Thoracic aorta (tissue), 2 donors: ENCODE measurements around the gene PIEZO2. TPM values are rescaled to one million over a fixed set of nuclear protein-coding genes. Genes with fewer than 3 reads are reported as not detected.

Experiments
- ATAC-seq: fragments of 150-250 bp; one replicate; pipeline ENCODE4 v1.8.0; 2017; ENCODE audit warnings: low read depth; ENCODE audit not compliant: insufficient number of reproducible peaks, low FRiP score
- DNase-seq: peaks from one replicate; pipeline ENCODE4 v3.0.0-alpha.2; 2020; ENCODE audit warnings: low spot score
- H3K27ac ChIP-seq, 2 donors: fragments of 200-600 bp; sonication (generic); 1 replicate in 1 of 2; 2 replicates in 1 of 2; pipeline ENCODE4 v1.5.1; 2016; ENCODE audit warnings: mild to moderate bottlenecking in 2 of 2, moderate library complexity in 2 of 2
- H3K27me3 ChIP-seq: fragments of 200-600 bp; sonication (generic); replicated peaks from 2 replicates; pipeline ENCODE4 v1.6.0; 2016; ENCODE audit warnings: mild to moderate bottlenecking; ENCODE audit not compliant: insufficient read depth
- H3K36me3 ChIP-seq: fragments of 200-600 bp; sonication (generic); one replicate; pipeline ENCODE4 v1.5.1; 2016
- H3K4me1 ChIP-seq, 2 donors: fragments of 200-600 bp; sonication (generic); 1 replicate in 1 of 2; 2 replicates in 1 of 2; pipeline versions ENCODE4 v1.5.1 to v1.6.0; 2016; ENCODE audit warnings: low read depth in 2 of 2, mild to moderate bottlenecking in 1 of 2; ENCODE audit not compliant: control insufficient read depth in 1 of 2
- H3K4me3 ChIP-seq: fragments of 200-600 bp; sonication (generic); 2 replicates; pipeline ENCODE4 v1.5.1; 2016; ENCODE audit warnings: mild to moderate bottlenecking
- H3K9me3 ChIP-seq: fragments of 200-600 bp; sonication (generic); 2 replicates; pipeline ENCODE4 v1.5.1; 2016
- total RNA-seq, 2 donors: library from RNA; depleted of rRNA; stranded (reverse); fragments of >200 nt; gene quantifications; one replicate each; pipeline versions ENCODE4 v1.1.0 to v1.2.3, GENCODE V29; 2016
- TF ChIP-seq, protein P1 (sequence below): fragments of 200-600 bp; sonication (generic); IDR thresholded peaks from one replicate; pipeline ENCODE4 v1.5.1; 2019; ENCODE audit warnings: antibody characterized with exemption

The PIEZO2 gene
- total RNA-seq, 2 donors from 2014 or later: 8.3 to 10.3 TPM

DNA sequence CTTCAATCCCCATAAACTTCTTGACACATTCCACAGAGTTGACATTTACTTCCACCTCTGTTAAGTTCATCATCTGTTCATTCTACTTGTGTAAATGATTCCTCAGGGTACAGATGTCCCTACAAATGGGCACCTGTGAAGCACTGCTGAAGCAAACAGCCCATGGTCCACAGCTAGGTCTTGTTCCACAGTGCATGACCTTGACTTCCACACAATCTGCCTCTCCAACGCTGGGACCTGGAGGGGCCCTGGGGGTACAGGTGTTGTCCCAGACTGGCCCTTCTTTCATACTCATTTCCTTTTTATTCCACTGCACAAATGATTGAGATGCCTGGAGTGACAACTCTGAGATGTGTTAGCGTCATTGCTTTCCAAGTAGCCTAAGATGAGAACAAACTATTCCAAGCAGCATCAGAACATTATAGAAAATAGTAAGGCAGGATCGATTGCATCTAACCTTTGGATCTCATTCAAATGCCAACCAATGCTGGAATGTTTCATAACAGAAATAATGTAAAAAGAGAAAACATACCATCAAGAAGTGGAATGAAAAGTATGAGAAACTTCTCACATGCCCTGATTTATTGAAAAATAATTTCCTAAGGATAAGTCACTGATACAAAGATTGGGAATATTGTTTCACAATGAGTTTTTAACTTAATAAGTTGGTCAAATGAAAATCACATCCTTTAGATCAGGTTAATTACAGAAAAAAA, 31.2 kb downstream of the PIEZO2 start:
- no peak overlapping the region for H3K4me3 ChIP-seq
- H3K27me3 ChIP-seq: no peaks in the 10 kb centered on the region
- TF ChIP-seq, protein P1, sequence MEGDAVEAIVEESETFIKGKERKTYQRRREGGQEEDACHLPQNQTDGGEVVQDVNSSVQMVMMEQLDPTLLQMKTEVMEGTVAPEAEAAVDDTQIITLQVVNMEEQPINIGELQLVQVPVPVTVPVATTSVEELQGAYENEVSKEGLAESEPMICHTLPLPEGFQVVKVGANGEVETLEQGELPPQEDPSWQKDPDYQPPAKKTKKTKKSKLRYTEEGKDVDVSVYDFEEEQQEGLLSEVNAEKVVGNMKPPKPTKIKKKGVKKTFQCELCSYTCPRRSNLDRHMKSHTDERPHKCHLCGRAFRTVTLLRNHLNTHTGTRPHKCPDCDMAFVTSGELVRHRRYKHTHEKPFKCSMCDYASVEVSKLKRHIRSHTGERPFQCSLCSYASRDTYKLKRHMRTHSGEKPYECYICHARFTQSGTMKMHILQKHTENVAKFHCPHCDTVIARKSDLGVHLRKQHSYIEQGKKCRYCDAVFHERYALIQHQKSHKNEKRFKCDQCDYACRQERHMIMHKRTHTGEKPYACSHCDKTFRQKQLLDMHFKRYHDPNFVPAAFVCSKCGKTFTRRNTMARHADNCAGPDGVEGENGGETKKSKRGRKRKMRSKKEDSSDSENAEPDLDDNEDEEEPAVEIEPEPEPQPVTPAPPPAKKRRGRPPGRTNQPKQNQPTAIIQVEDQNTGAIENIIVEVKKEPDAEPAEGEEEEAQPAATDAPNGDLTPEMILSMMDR: no peak
- H3K9me3 ChIP-seq: no peaks in the 10 kb centered on the region
- no peak for DNase-seq
- H3K4me1 ChIP-seq: no peaks in the 10 kb centered on the region
- no peaks in the 10 kb centered on the region for H3K36me3 ChIP-seq
- ATAC-seq: no peak
- H3K27ac ChIP-seq: no peak overlapping the region

DNA sequence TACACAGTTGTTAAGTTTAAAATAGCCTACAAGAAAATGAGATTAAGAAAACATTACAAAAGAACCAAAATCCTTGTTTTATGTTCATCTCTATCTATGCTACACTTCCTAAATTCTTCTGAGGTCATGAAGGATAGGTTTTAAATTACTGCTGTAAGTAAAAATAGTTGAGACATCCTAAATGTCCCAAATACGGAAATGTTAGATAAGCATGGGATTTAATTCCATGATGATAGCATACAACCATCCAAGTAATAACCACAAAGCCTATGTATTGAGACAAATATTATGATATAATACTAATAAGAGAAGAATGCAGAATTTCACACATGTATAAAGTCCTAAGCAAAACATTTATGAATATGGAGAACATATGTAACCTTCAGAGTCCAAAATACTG, 34.1 kb downstream of the PIEZO2 start:
- Histone ChIP-seq H3K27ac (no peak overlapping the region), H3K4me1 (no peaks in the 10 kb centered on the region), H3K9me3 (no peaks in the 10 kb centered on the region), H3K27me3 (no peaks in the 10 kb centered on the region), H3K36me3 (no peaks in the 10 kb centered on the region), H3K4me3 (no peak overlapping the region)
- TF ChIP-seq, protein P1: no peak
- DNase-seq (no peak), ATAC-seq (no peak)

DNA sequence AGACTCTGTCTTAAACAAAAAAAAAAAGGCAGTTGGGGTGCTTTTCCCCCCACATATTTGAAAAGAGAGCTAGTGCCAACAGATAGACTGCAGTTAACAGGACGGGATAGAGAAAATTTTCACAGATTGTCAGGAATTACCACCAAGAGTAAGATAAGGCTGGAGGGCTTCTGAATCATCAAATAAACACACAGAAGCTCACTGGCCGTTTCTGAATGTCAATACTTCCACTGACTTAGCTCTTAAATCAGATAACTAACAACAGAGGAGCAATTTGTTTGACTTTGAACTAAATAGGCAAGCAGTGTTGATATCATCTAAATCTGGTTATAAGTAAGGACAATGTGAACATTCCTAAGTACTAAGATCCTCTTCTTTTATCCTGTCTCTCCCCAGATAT, 34.7 kb downstream of the PIEZO2 start:
- no peaks in the 10 kb centered on the region for H3K36me3 ChIP-seq
- no peaks in the 10 kb centered on the region for H3K9me3 ChIP-seq
- ATAC-seq: no peak
- TF ChIP-seq, protein P1: no peak
- no peak for DNase-seq
- no peaks in the 10 kb centered on the region for H3K4me1 ChIP-seq
- H3K4me3 ChIP-seq: no peak overlapping the region
- H3K27me3 ChIP-seq: no peaks in the 10 kb centered on the region
- H3K27ac ChIP-seq: no peak overlapping the region

DNA sequence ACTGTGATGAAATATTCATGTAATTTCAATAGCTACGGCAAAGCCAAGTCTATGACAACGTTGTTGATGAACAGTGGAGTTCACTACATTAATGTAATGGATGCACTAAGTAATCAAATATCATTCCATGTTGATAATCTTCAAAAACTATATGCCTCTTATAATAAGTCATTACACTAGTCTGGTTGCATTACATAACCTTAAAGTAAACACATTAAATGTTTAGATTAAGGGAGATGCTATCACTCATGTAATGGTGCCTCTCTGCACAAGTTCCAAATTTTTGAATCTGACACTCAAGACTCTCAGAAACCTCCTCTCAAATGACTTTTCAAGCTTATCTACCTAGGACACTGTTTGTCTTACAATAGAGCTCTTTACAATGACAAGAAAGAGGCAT, 35.4 kb downstream of the PIEZO2 start:
- TF ChIP-seq, protein P1: no peak

DNA sequence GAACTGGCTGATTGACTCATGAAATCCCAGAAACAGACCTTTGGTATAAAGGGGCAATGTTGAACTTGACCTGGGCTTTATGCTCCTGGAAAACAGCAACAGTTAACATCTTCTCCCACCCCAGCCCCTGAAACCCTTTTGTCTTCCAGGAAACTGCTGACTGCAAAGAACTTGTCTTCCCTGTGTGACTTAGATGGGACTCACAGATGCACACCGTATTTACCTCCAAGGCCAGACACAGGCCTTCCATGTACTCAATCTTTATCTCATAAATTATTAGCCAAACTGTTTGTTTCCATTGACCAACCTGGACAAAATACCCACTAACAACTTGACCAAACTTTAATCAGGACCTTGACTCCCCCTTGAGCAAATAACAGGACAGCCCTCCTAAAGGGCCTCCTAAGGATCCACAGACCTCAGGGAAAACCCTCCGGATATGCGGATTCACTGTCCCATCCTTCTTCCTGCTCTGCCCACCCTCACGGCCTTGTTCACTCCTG, 36.3 kb downstream of the PIEZO2 start:
- no peak for ATAC-seq
- H3K27ac ChIP-seq: no peak overlapping the region
- H3K27me3 ChIP-seq: no peaks in the 10 kb centered on the region
- TF ChIP-seq, protein P1: no peak
- H3K4me1 ChIP-seq: no peaks in the 10 kb centered on the region
- no peak for DNase-seq
- no peak overlapping the region for H3K4me3 ChIP-seq
- no peaks in the 10 kb centered on the region for H3K36me3 ChIP-seq
- no peaks in the 10 kb centered on the region for H3K9me3 ChIP-seq

More for the DNA sequence above, 35.4 kb downstream of the PIEZO2 start:
- ATAC-seq (no peak), DNase-seq (no peak)
- Histone ChIP-seq H3K36me3 (no peaks in the 10 kb centered on the region), H3K9me3 (no peaks in the 10 kb centered on the region), H3K4me3 (no peak overlapping the region), H3K27me3 (no peaks in the 10 kb centered on the region), H3K4me1 (no peaks in the 10 kb centered on the region), H3K27ac (no peak overlapping the region)
